NCI-H128 (cell line): ENCODE measurements around the gene HOXB5.

Experiments used
- DNase-seq: peaks from one replicate; lab custom pipeline; 2025; ENCODE audit not compliant: unreplicated experiment; lab: John Stamatoyannopoulos, UW

Gene HOXB5

GRCh38 chr17:48563385-48563838 lies 30.2 kb downstream of the HOXB5 start:
- DNase-seq, result no peak

GRCh38 chr17:48562934-48563333 lies 30.6 kb downstream of the HOXB5 start:
- no peak for DNase-seq

GRCh38 chr17:48561884-48562810 lies 31.4 kb downstream of the HOXB5 start:
- no peak for DNase-seq

GRCh38 chr17:48559840-48560817 lies 33.5 kb downstream of the HOXB5 start:
- no peak for DNase-seq

- no peak for DNase-seq
Measured at GRCh38 chr17:48559122-48559839, 34.3 kb downstream of the HOXB5 start.

GRCh38 chr17:48558831-48559121 lies 34.8 kb downstream of the HOXB5 start:
- DNase-seq, result no peak

GRCh38 chr17:48558057-48558830 lies 35.3 kb downstream of the HOXB5 start:
- no peak for DNase-seq

GRCh38 chr17:48556576-48557401 lies 36.8 kb downstream of the HOXB5 start:
- no peak for DNase-seq

- no peak for DNase-seq
Measured at GRCh38 chr17:48556229-48556575, 37.4 kb downstream of the HOXB5 start.

GRCh38 chr17:48555258-48556228 lies 38.0 kb downstream of the HOXB5 start:
- DNase-seq, result no peak

GRCh38 chr17:48554412-48555257 lies 38.9 kb downstream of the HOXB5 start:
- DNase-seq, result no peak

- no peak for DNase-seq
Measured at GRCh38 chr17:48553826-48554225, 39.8 kb downstream of the HOXB5 start.

GRCh38 chr17:48553190-48553547 lies 40.4 kb downstream of the HOXB5 start:
- DNase-seq, result no peak

- no peak for DNase-seq
Measured at GRCh38 chr17:48552466-48553189, 41.0 kb downstream of the HOXB5 start.

- DNase-seq, result no peak
Measured at GRCh38 chr17:48551596-48552465, 41.7 kb downstream of the HOXB5 start.

- no peak for DNase-seq
Measured at GRCh38 chr17:48551214-48551555, 42.4 kb downstream of the HOXB5 start.
